Body of pancreas (tissue), 4 donors: ENCODE data around the gene AVEN.

Source experiments
- POLR2A ChIP-seq, 3 donors: fragments of 450-650 bp; IDR thresholded peaks; one replicate each; pipeline ENCODE4 v1.6.1; 2016; ENCODE audit warnings: antibody characterized with exemption in 3 of 3, mild to moderate bottlenecking in 2 of 3
- TF ChIP-seq, protein P1 (sequence below), 7 experiments: fragments of 450-650 bp in 4 of 7; fragments of 200-600 bp in 3 of 7; sonication (generic) in 3 of 7; IDR thresholded peaks; one replicate each; pipeline ENCODE4 v1.5.1; 2016 to 2019; ENCODE audit warnings: antibody characterized with exemption in 7 of 7

DNA sequence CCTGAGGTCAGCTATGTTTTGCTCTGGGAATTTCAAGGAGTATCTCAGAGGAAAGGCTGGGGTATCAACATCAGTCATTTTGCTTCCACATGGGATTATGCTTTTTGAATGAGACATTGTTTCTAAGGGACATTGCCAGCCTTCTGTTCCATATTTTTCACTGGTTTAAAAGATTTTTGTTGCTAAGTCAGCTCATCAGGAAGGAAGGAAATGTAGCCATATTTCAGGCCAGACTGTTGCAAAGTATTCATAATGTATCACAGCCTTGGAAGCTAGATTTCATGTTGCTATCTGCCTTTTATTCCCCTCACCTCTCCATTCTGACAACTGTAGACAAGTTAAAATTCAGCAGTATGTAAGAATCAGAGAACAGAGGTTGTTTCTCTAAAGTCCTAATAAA is 131.7 kb downstream of the AVEN start:
- TF ChIP-seq, protein P1, sequence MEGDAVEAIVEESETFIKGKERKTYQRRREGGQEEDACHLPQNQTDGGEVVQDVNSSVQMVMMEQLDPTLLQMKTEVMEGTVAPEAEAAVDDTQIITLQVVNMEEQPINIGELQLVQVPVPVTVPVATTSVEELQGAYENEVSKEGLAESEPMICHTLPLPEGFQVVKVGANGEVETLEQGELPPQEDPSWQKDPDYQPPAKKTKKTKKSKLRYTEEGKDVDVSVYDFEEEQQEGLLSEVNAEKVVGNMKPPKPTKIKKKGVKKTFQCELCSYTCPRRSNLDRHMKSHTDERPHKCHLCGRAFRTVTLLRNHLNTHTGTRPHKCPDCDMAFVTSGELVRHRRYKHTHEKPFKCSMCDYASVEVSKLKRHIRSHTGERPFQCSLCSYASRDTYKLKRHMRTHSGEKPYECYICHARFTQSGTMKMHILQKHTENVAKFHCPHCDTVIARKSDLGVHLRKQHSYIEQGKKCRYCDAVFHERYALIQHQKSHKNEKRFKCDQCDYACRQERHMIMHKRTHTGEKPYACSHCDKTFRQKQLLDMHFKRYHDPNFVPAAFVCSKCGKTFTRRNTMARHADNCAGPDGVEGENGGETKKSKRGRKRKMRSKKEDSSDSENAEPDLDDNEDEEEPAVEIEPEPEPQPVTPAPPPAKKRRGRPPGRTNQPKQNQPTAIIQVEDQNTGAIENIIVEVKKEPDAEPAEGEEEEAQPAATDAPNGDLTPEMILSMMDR (IDR thresholded peaks at IDR 0.05) = no peak
- TF ChIP-seq POLR2A (IDR thresholded peaks at IDR 0.05) = no peak
